Limb (tissue), 2 donors: ENCODE data around the gene IRX2.

Experiments used
- DNase-seq, 2 donors: peaks; one replicate each; pipeline ENCODE4 v3.0.0-alpha.2; 2016; ENCODE audit errors: extremely low spot score in 2 of 2

Gene IRX2

GRCh38 chr5:2697446-2698200 lies 53.9 kb downstream of the IRX2 start:
- no peak for DNase-seq

DNA sequence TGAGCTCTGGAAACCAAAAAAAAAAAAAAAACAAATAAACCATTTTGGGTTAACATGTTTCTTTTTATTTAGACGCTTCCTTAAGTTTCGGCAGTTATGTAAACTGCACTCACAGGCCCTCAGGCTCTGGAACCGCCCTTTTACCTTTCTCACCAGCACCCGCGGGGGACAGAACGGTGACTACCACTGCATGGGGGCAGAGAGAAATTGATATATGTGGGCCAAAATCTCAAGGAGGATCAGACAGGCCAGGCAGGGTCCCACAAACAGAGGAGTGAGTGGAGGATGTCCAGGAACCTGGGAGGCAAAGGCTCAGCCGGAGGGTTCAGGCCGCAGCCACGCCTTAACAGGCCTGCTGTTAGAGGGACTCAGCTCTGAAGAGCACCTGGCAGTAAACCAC lies 54.4 kb downstream of the IRX2 start:
- no peak for DNase-seq
